Measurements from ENCODE around the gene PCDHA1.

DNA sequence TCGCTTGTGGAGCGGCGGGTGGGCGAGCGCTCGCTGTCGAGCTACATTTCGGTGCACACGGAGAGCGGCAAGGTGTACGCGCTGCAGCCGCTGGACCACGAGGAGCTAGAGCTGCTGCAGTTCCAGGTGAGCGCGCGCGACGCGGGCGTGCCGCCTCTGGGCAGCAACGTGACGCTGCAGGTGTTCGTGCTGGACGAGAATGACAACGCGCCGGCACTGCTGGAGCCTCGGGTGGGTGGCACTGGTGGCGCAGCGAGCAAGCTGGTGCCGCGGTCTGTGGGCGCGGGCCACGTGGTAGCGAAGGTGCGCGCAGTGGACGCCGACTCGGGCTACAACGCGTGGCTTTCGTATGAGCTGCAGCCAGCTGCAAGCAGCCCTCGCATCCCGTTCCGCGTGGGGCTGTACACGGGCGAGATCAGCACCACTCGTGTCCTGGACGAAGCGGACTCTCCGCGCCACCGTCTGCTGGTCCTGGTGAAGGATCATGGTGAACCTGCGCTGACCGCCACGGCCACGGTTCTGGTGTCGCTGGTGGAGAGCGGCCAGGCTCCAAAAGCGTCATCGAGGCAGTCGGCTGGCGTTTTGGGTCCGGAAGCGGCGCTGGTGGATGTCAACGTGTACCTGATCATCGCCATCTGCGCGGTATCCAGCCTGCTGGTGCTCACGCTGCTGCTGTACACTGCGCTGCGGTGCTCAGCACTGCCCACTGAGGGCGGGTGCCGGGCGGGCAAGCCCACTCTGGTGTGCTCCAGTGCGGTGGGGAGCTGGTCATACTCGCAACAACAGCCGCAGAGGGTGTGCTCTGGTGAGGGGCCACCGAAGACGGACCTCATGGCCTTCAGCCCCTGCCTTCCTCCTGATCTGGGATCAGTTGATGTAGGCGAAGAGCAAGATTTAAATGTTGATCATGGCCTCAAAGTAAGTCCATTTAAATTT is 57.1 kb downstream of the PCDHA1 start:
- no peak for TF ChIP-seq ZNF776 (CRISPR knock-in tag; IDR thresholded peaks at IDR 0.05)
- TF ChIP-seq, protein P1, sequence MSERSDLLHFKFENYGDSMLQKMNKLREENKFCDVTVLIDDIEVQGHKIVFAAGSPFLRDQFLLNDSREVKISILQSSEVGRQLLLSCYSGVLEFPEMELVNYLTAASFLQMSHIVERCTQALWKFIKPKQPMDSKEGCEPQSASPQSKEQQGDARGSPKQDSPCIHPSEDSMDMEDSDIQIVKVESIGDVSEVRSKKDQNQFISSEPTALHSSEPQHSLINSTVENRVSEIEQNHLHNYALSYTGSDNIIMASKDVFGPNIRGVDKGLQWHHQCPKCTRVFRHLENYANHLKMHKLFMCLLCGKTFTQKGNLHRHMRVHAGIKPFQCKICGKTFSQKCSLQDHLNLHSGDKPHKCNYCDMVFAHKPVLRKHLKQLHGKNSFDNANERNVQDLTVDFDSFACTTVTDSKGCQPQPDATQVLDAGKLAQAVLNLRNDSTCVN (CRISPR knock-in tag; IDR thresholded peaks at IDR 0.05; ENCODE audit: borderline replicate concordance) = no peak
- TF ChIP-seq JUNB (CRISPR knock-in tag; IDR thresholded peaks at IDR 0.05; ENCODE audit: borderline replicate concordance) = no peak
- TF ChIP-seq MED8 (CRISPR knock-in tag; IDR thresholded peaks at IDR 0.05; ENCODE audit: insufficient replicate concordance) = no peak
- no peak for TF ChIP-seq ISX (CRISPR knock-in tag; conservative IDR thresholded peaks at IDR 0.05)
- TF ChIP-seq, protein P2, sequence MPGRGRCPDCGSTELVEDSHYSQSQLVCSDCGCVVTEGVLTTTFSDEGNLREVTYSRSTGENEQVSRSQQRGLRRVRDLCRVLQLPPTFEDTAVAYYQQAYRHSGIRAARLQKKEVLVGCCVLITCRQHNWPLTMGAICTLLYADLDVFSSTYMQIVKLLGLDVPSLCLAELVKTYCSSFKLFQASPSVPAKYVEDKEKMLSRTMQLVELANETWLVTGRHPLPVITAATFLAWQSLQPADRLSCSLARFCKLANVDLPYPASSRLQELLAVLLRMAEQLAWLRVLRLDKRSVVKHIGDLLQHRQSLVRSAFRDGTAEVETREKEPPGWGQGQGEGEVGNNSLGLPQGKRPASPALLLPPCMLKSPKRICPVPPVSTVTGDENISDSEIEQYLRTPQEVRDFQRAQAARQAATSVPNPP (CRISPR knock-in tag; IDR thresholded peaks at IDR 0.05) = no peak
- TF ChIP-seq, protein P3, sequence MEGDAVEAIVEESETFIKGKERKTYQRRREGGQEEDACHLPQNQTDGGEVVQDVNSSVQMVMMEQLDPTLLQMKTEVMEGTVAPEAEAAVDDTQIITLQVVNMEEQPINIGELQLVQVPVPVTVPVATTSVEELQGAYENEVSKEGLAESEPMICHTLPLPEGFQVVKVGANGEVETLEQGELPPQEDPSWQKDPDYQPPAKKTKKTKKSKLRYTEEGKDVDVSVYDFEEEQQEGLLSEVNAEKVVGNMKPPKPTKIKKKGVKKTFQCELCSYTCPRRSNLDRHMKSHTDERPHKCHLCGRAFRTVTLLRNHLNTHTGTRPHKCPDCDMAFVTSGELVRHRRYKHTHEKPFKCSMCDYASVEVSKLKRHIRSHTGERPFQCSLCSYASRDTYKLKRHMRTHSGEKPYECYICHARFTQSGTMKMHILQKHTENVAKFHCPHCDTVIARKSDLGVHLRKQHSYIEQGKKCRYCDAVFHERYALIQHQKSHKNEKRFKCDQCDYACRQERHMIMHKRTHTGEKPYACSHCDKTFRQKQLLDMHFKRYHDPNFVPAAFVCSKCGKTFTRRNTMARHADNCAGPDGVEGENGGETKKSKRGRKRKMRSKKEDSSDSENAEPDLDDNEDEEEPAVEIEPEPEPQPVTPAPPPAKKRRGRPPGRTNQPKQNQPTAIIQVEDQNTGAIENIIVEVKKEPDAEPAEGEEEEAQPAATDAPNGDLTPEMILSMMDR (CRISPR knock-in tag; IDR thresholded peaks at IDR 0.05) = no peak
